HepG2 (cell line): ENCODE measurements around the gene PLEKHA6. TPM values are rescaled to one million over a fixed set of nuclear protein-coding genes. Genes with fewer than 3 reads are reported as not detected.
A peak's percentile ranks its signal among the peaks of the same experiment; 100 is the strongest.

Experiments
- CEBPZ ChIP-seq: IDR thresholded peaks from 2 replicates; pipeline ENCODE4 v1.6.1; 2012; ENCODE audit warnings: low read length, improper control_type of control experiment
- KLF12 ChIP-seq: sonication (generic); formaldehyde crosslinking; IDR thresholded peaks from 2 replicates; pipeline ENCODE4 v1.4.0; 2020; ENCODE audit warnings: missing genetic modification reagents, borderline replicate concordance
- SALL2 ChIP-seq: sonication (generic); formaldehyde crosslinking; IDR thresholded peaks from 2 replicates; pipeline ENCODE4 v1.8.1; 2023; ENCODE audit warnings: mild to moderate bottlenecking, missing genetic modification reagents, inconsistent platforms
- TBL1XR1 ChIP-seq: fragments of 150-350 bp; IDR thresholded peaks from 2 replicates; pipeline ENCODE4 v1.6.1; 2014; ENCODE audit warnings: borderline replicate concordance, low read length; ENCODE audit not compliant: partially characterized antibody
- ZNF367 ChIP-seq: sonication (generic); formaldehyde crosslinking; IDR thresholded peaks from 2 replicates; pipeline ENCODE4 v1.4.0; 2020; ENCODE audit warnings: missing genetic modification reagents, borderline replicate concordance
- ZNF407 ChIP-seq: sonication (generic); formaldehyde crosslinking; IDR thresholded peaks from one replicate; pipeline ENCODE4 v1.5.1; 2020; ENCODE audit warnings: mild to moderate bottlenecking, missing genetic modification reagents; ENCODE audit errors: not compliant biosample characterization
- ZNF510 ChIP-seq: sonication (generic); formaldehyde crosslinking; IDR thresholded peaks from 2 replicates; pipeline ENCODE4 v1.4.0; 2020; ENCODE audit warnings: low read depth, mild to moderate bottlenecking, missing genetic modification reagents
- ZNF589 ChIP-seq: sonication (generic); formaldehyde crosslinking; conservative IDR thresholded peaks from 2 replicates; pipeline ENCODE4 v1.8.0; 2022; ENCODE audit warnings: mild to moderate bottlenecking, moderate library complexity, missing genetic modification reagents
- ZNF614 ChIP-seq: IDR thresholded peaks from 2 replicates; pipeline ENCODE4 v1.6.1; 2018; ENCODE audit warnings: missing biosample characterization, missing genetic modification reagents, inconsistent platforms, borderline replicate concordance
- ZNF7 ChIP-seq: IDR thresholded peaks from 2 replicates; pipeline ENCODE4 v1.6.1; 2016; ENCODE audit warnings: missing biosample characterization, missing genetic modification reagents
- polyA plus RNA-seq, 8 experiments: library from polyadenylated mRNA; depleted of rRNA in 3 of 8; stranded (reverse) in 7 of 8; unstranded in 1 of 8; fragments of >200 nt; fragmentation: Illumina TruSeq in 4 of 8; extraction: Trizol in 4 of 8; gene quantifications; 2 replicates each; pipeline versions ENCODE4 v1.2.1 to v1.2.3, GENCODE V29; 2011 to 2016; ENCODE audit warnings: low read depth in 4 of 8, missing spikeins in 1 of 8, mixed read lengths in 1 of 8; ENCODE audit not compliant: insufficient read depth in 1 of 8
- total RNA-seq, 5 experiments: library from RNA; depleted of rRNA; stranded (reverse); fragments of >200 nt; fragmentation: Illumina TruSeq; extraction: Trizol; gene quantifications; 2 replicates each; pipeline ENCODE4 v1.2.3, GENCODE V29; 2016; ENCODE audit warnings: low read depth in 1 of 5
- TF ChIP-seq, protein P1 (sequence below): sonication (generic); formaldehyde crosslinking; IDR thresholded peaks from 2 replicates; pipeline ENCODE4 v1.4.0; 2020; ENCODE audit warnings: missing genetic modification reagents
- TF ChIP-seq, protein P2 (sequence below): sonication (generic); formaldehyde crosslinking; IDR thresholded peaks from 2 replicates; pipeline ENCODE4 v1.5.0; 2020; ENCODE audit warnings: mild to moderate bottlenecking, missing genetic modification reagents, moderate library complexity

PLEKHA6 gene
- total and polyA plus RNA-seq, 2 of the 13 experiments (the other 11 are each of a cell fraction or from before 2014, with no cell fraction given): 5.3 to 11.4 TPM

- TF ChIP-seq TBL1XR1: peak; percentile 71
- no peak for TF ChIP-seq ZNF367 (CRISPR knock-in tag)
- TF ChIP-seq, protein P1, sequence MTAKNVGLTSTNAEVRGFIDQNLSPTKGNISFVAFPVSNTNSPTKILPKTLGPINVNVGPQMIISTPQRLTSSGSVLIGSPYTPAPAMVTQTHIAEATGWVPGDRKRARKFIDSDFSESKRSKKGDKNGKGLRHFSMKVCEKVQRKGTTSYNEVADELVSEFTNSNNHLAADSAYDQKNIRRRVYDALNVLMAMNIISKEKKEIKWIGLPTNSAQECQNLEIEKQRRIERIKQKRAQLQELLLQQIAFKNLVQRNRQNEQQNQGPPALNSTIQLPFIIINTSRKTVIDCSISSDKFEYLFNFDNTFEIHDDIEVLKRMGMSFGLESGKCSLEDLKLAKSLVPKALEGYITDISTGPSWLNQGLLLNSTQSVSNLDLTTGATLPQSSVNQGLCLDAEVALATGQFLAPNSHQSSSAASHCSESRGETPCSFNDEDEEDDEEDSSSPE: peak; percentile 48; the same call in 1 of the 2 replicates
- TF ChIP-seq KLF12 (CRISPR knock-in tag): no peak
- no peak for TF ChIP-seq ZNF7 (CRISPR knock-in tag)
- TF ChIP-seq ZNF407 (CRISPR knock-in tag): no peak
- TF ChIP-seq SALL2: no peak
- TF ChIP-seq CEBPZ: no peak
- TF ChIP-seq ZNF510 (CRISPR knock-in tag): no peak
- peak; percentile 76; the same call in 1 of the 2 replicates for TF ChIP-seq ZNF614
- no peak for TF ChIP-seq ZNF589 (CRISPR knock-in tag)
- TF ChIP-seq, protein P2, sequence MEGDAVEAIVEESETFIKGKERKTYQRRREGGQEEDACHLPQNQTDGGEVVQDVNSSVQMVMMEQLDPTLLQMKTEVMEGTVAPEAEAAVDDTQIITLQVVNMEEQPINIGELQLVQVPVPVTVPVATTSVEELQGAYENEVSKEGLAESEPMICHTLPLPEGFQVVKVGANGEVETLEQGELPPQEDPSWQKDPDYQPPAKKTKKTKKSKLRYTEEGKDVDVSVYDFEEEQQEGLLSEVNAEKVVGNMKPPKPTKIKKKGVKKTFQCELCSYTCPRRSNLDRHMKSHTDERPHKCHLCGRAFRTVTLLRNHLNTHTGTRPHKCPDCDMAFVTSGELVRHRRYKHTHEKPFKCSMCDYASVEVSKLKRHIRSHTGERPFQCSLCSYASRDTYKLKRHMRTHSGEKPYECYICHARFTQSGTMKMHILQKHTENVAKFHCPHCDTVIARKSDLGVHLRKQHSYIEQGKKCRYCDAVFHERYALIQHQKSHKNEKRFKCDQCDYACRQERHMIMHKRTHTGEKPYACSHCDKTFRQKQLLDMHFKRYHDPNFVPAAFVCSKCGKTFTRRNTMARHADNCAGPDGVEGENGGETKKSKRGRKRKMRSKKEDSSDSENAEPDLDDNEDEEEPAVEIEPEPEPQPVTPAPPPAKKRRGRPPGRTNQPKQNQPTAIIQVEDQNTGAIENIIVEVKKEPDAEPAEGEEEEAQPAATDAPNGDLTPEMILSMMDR (CRISPR knock-in tag): no peak
These were observed 105.6 kb downstream of the PLEKHA6 start (continued) for GRCh38 chr1:204254031-204254661.
